Astrocyte of the cerebellum (primary cell): ENCODE results near the gene CAMTA1.

Experiments used
- DNase-seq: peaks from one replicate; pipeline ENCODE4 v3.0.0-alpha.2; 2011; ENCODE audit warnings: low read depth
- H3K4me3 ChIP-seq: 2 replicates; pipeline ENCODE4 v1.5.1; 2011; ENCODE audit warnings: mild to moderate bottlenecking, low read depth, low read length, moderate library complexity
- in situ Hi-C: cut with HindIII; loops from 2 replicates; pipeline ENCODE4 v1.10.0; 2017; ENCODE audit warnings: low sequenced_read_pairs
- TF ChIP-seq, protein P1 (sequence below): IDR thresholded peaks from 2 replicates; pipeline ENCODE4 v1.5.1; 2012; ENCODE audit warnings: low read length, low read depth, moderate library complexity, mild to moderate bottlenecking; ENCODE audit errors: missing control alignments

The CAMTA1 gene

DNA sequence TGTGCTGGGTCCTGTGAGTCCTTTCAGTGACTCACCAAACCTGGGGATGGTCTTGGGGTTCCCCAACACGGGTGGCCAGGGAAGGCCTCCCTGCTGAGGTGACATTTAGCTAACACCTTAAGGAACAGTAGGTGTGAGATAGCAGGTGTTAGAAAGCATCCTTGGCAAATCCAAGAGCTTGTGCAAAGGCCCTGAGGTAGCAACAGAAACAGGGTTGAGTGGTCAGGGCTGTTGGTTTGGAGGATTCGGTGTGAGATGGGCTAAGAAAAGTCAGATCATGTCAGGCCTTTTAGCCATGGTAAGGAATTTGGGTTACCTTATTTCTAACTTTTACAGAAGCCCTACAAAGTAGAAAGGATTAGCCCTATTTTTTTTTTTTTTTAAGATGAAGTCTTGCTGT, 343.0 kb downstream of the CAMTA1 start:
- no peak for DNase-seq
- no peak overlapping the region for H3K4me3 ChIP-seq
- in situ Hi-C loops, result loop anchor here (5.0 kb wide), 1 partner anchor 39 kb away; no protein-coding TSS in a partner anchor
- TF ChIP-seq, protein P1, sequence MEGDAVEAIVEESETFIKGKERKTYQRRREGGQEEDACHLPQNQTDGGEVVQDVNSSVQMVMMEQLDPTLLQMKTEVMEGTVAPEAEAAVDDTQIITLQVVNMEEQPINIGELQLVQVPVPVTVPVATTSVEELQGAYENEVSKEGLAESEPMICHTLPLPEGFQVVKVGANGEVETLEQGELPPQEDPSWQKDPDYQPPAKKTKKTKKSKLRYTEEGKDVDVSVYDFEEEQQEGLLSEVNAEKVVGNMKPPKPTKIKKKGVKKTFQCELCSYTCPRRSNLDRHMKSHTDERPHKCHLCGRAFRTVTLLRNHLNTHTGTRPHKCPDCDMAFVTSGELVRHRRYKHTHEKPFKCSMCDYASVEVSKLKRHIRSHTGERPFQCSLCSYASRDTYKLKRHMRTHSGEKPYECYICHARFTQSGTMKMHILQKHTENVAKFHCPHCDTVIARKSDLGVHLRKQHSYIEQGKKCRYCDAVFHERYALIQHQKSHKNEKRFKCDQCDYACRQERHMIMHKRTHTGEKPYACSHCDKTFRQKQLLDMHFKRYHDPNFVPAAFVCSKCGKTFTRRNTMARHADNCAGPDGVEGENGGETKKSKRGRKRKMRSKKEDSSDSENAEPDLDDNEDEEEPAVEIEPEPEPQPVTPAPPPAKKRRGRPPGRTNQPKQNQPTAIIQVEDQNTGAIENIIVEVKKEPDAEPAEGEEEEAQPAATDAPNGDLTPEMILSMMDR, result no peak

DNA sequence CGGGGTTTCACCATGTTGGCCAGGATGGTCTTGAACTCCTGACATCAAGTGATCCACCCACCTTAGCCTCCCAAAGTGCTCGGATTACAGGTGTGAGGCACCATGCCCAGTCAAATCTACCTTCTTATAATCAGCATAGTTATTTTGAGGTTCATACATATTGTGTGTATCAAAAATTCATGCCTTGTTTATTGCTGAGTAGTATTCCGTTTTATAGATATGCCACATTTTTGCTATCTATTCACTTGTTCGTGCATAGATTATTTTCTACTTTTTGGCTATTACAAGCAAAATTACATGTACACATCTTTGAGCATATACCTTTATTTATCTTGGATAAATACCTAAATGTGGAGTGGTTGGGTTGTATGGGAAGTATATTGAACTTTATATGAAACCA, 344.9 kb downstream of the CAMTA1 start:
- TF ChIP-seq, protein P1, result no peak
- in situ Hi-C loops, result no loop called here
- DNase-seq, result no peak
- no peak overlapping the region for H3K4me3 ChIP-seq

DNA sequence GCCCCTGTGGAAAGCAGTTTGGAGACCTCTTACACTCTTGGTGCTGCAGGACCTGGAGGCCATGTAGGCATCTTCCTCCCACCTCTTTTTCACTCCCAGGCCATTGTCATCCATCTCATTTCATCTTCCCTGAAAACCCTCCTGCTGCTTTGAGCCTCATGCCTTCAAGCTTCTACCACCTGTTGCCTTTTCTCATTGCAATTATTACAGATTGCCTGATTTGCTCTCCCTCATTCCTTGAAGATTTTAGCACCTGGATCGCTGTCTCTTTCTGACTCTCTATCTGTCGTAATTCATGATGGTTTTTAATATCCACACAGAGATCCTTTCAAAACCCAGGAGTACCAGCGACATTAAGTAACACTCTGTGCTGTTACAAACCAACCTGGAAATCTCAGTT, 350.2 kb downstream of the CAMTA1 start:
- no peak for DNase-seq
- no peak overlapping the region for H3K4me3 ChIP-seq
- in situ Hi-C loops, result no loop called here
- TF ChIP-seq, protein P1, result no peak

DNA sequence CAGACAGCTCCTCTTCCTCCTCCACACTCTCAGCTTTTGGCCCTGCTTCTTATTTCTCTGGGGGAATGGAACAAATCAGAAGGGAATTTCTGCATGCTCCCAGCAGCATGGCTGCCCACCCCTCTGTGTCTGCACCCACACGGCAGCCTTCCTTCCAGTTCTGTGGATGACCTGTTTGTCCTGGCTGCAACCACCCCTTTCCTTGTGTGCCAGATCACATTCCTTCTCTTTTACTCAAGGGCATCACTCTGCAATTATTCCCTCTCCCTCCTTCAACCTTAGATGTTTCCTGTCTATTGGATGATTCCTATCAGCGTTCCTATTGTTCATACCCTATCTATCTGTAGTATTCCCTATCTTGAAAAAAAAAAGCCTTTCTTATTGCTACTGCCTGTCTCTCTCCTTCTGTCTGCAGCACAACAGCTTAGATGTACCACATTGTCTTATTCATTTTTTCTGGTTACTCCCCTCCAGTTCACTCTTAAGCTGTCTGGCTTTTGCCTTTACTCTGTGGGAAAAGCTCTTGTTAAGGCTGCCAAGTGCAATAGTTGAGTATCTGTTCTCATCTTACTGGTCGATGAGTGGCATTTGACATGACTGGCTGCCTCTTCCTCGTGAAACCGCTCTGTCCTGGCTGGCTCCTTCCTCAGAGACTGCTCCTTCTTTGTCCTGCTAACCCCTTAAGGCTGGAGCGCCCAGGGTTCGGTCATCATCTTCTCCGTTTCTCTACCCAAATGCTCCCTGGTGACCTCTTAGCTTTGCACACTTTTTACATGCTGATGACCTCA, 351.1 kb downstream of the CAMTA1 start:
- DNase-seq, result no peak
- in situ Hi-C loops, result no loop called here
- no peak overlapping the region for H3K4me3 ChIP-seq
- TF ChIP-seq, protein P1, result no peak

DNA sequence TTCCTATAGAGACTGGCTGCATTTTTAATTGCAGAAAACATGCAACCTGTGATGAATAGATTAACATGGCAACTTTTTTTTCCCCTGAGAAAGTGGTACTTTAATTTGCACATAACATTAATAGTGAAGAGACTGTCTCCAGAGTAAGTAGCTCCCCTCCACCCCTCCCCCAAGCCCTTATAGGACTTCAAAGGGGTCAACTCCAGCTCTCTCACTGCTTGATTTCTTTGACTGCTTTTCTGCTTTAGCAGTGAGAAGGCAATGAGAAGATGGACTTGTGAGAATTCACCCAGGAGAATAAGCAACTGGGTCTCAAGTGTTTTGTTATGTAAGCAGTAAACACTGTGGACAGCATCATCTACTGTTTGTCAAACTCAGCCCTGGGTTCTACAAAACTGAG, 355.0 kb downstream of the CAMTA1 start:
- no peak for DNase-seq
- in situ Hi-C loops, result no loop called here
- H3K4me3 ChIP-seq, result no peak overlapping the region
- TF ChIP-seq, protein P1, result no peak

DNA sequence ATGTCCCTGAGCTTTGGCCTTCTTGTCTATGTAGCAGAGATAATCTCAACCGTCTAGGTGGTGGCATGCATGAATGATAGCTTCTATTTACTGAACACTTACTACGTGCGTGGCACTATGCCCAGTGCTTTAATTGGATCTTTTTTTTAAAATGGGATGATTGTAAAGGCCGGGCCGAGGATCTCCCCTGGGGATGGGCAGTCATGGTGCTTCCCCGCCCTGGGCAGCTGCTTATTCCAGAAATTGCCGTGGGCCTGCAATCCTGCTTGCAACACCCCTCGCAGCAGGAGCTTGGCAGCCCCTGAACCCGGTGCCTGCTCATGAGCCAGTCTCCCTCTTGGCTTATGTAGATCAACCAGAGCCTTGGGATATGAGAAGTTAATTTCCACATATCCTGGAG, 360.7 kb downstream of the CAMTA1 start:
- H3K4me3 ChIP-seq, result no peak overlapping the region
- in situ Hi-C loops, result no loop called here
- no peak for DNase-seq
- TF ChIP-seq, protein P1, result no peak
